K562 (cell line): Measurements from ENCODE around the gene LUC7L3. TPM values are rescaled to one million over a fixed set of nuclear protein-coding genes. Genes with fewer than 3 reads are reported as not detected.

ENCODE experiments used
- BHLHE40 ChIP-seq: IDR thresholded peaks from 2 replicates; pipeline ENCODE4 v1.6.1; 2011; ENCODE audit warnings: low read length, improper control_type of control experiment
- CREM ChIP-seq: IDR thresholded peaks from 2 replicates; pipeline ENCODE4 v1.6.1; 2014; ENCODE audit warnings: antibody characterized with exemption, low read depth
- DACH1 ChIP-seq: fragments of 450-650 bp; IDR thresholded peaks from 2 replicates; pipeline ENCODE4 v1.6.1; 2018; ENCODE audit not compliant: partially characterized antibody
- ERF ChIP-seq: fragments of 450-650 bp; formaldehyde crosslinking; IDR thresholded peaks from 2 replicates; pipeline ENCODE4 v1.4.0; 2020; ENCODE audit warnings: mild to moderate bottlenecking, mixed read lengths
- ETV1 ChIP-seq: fragments of 450-650 bp; conservative IDR thresholded peaks from 2 replicates; pipeline ENCODE4 v1.6.1; 2016; ENCODE audit warnings: missing genetic modification characterization, control low read depth, low read depth, missing compliant biosample characterization
- FOXP1 ChIP-seq: sonication (generic); formaldehyde crosslinking; IDR thresholded peaks from 2 replicates; pipeline ENCODE4 v1.8.0; 2022; ENCODE audit warnings: mild to moderate bottlenecking, missing genetic modification reagents
- NCOA1 ChIP-seq: fragments of 450-650 bp; IDR thresholded peaks from 2 replicates; pipeline ENCODE4 v1.6.1; 2016; ENCODE audit warnings: low read depth
- POLR2A ChIP-seq: fragments of 450-650 bp; conservative IDR thresholded peaks from 2 replicates; pipeline ENCODE4 v1.6.1; 2016
- PURB ChIP-seq: sonication (generic); formaldehyde crosslinking; IDR thresholded peaks from 2 replicates; pipeline ENCODE4 v1.9.0; 2021; ENCODE audit warnings: low read depth, mild to moderate bottlenecking, missing genetic modification reagents
- RBBP5 ChIP-seq: fragments of 200-600 bp; sonication (generic); IDR thresholded peaks from 2 replicates; pipeline ENCODE4 v1.6.1; 2012; ENCODE audit warnings: borderline replicate concordance, mild to moderate bottlenecking, low read length, control low read depth, inconsistent platforms; ENCODE audit not compliant: insufficient read depth, poor library complexity, severe bottlenecking
- TAF9B ChIP-seq: fragments of 450-650 bp; IDR thresholded peaks from 2 replicates; pipeline ENCODE4 v1.6.1; 2018; ENCODE audit warnings: mild to moderate bottlenecking; ENCODE audit not compliant: partially characterized antibody
- TCF7L2 ChIP-seq: fragments of 150-350 bp; IDR thresholded peaks from 2 replicates; pipeline ENCODE4 v1.6.1; 2016; ENCODE audit warnings: low read depth, mild to moderate bottlenecking, low read length, moderate library complexity
- TEAD1 ChIP-seq, 2 experiments: fragments of 450-650 bp in 1 of 2; sonication (generic) in 1 of 2; formaldehyde crosslinking; IDR thresholded peaks; 2 replicates each; pipeline versions ENCODE4 v1.4.0 to v1.8.0; 2020 to 2022; ENCODE audit warnings: mild to moderate bottlenecking in 2 of 2, missing genetic modification reagents in 1 of 2
- TRIM24 ChIP-seq, 2 experiments: fragments of 450-650 bp; IDR thresholded peaks; 2 replicates each; pipeline ENCODE4 v1.6.1; 2016
- U2AF1 ChIP-seq: fragments of 200-400 bp; formaldehyde crosslinking; optimal IDR thresholded peaks from 2 replicates; pipeline ENCODE3; 2017; ENCODE audit warnings: mild to moderate bottlenecking, low read depth, low read length, moderate library complexity
- ZFP91 ChIP-seq: sonication (generic); formaldehyde crosslinking; IDR thresholded peaks from 2 replicates; pipeline ENCODE4 v1.8.0; 2022; ENCODE audit warnings: mild to moderate bottlenecking, missing genetic modification reagents
- ZKSCAN1 ChIP-seq: fragments of 150-350 bp; IDR thresholded peaks from 2 replicates; pipeline ENCODE4 v1.6.1; 2016; ENCODE audit warnings: low read depth, low read length
- ZNF431 ChIP-seq: sonication (generic); formaldehyde crosslinking; IDR thresholded peaks from 2 replicates; pipeline ENCODE4 v1.8.0; 2022; ENCODE audit warnings: mild to moderate bottlenecking, missing genetic modification reagents
- polyA plus RNA-seq, 8 experiments: library from polyadenylated mRNA; depleted of rRNA in 4 of 8; stranded (reverse) in 5 of 8; unstranded in 3 of 8; fragments of >200 nt; fragmentation: Nextera tagmentation in 2 of 8; fragmentation: Illumina TruSeq in 1 of 8; extraction: Ambion mirVana in 2 of 8; extraction: Trizol in 1 of 8; gene quantifications; 2 replicates each; pipeline versions ENCODE4 v1.2.1 to v1.2.3, GENCODE V29; 2011 to 2014; ENCODE audit warnings: inconsistent platforms in 1 of 8, missing spikeins in 1 of 8
- total RNA-seq, 7 experiments: library from RNA; depleted of rRNA in 6 of 7; stranded (reverse); fragments of >200 nt in 6 of 7; fragmentation: Illumina TruSeq in 2 of 7; extraction: Trizol in 2 of 7; gene quantifications; 2 replicates each; pipeline versions ENCODE4 v1.2.1 to v1.2.3, GENCODE V29; 2011 to 2021; ENCODE audit warnings: low replicate concordance in 1 of 7
- TF ChIP-seq, protein P1 (sequence below), 2 experiments: fragments of 450-650 bp in 1 of 2; sonication (generic) in 1 of 2; formaldehyde crosslinking; conservative IDR thresholded peaks; 2 replicates each; pipeline versions ENCODE4 v1.4.0 to v1.8.1; 2020 to 2022; ENCODE audit warnings: mild to moderate bottlenecking in 1 of 2, missing genetic modification reagents in 1 of 2
- TF ChIP-seq, protein P2 (sequence below): fragments of 250-450 bp; sonication (Bioruptor Pico); IDR thresholded peaks from 2 replicates; pipeline ENCODE4 v1.8.0; 2021; ENCODE audit warnings: moderate library complexity, mild to moderate bottlenecking, inconsistent platforms
- TF ChIP-seq, protein P3 (sequence below): fragments of 450-650 bp; formaldehyde crosslinking; IDR thresholded peaks from 2 replicates; pipeline ENCODE4 v1.4.0; 2020; ENCODE audit warnings: mild to moderate bottlenecking, moderate library complexity
- TF ChIP-seq, protein P4 (sequence below): fragments of 250-450 bp; sonication (Bioruptor Pico); IDR thresholded peaks from 2 replicates; pipeline ENCODE4 v1.9.0; 2021; ENCODE audit warnings: mild to moderate bottlenecking, inconsistent platforms

Gene LUC7L3
- total and polyA plus RNA-seq, 9 of the 15 experiments (the other 6 are each of a cell fraction or from before 2014, with no cell fraction given): 80.8 to 284 (median 127) TPM

DNA sequence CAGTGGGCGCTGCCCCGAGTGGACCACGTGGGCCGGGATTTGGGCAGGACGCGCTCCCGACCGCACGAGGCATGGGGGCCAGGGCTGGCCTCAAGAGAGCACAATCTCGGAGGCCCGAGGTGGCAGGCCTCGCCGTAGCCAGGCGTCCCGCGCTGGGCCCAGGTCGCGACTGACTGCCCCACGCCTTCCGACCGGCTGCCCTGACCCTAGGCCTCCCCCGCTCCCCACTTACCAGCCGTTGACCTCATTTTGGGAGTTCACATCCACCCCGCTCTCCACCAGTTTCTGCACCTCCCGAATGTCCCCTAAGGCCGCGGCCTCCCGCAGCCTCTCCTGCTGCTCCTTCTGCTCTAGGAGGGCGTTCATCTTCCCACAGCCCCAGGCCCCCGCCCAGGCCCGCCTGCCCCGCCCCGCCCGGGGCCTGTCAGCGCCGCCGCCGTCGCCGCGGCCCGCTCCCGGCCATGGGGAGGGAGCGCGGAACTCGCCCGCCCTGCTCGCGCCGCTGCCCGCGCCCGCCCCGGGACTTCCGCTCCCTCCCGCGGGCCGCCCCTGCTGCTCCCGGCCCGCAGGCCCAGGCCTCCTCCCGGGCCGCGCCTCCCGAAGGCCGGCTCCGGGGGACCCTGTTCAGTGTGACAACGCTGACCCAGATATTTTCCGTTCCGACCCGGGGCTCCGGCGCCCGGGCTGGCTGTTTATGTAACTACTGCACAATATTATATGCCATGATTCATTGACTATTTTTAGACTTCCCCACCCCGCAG lies 11.9 kb upstream of the LUC7L3 start, which contains the start of gene ANKRD40 (continued):
- TF ChIP-seq, protein P1, sequence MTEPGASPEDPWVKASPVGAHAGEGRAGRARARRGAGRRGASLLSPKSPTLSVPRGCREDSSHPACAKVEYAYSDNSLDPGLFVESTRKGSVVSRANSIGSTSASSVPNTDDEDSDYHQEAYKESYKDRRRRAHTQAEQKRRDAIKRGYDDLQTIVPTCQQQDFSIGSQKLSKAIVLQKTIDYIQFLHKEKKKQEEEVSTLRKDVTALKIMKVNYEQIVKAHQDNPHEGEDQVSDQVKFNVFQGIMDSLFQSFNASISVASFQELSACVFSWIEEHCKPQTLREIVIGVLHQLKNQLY (CRISPR knock-in tag; conservative IDR thresholded peaks at IDR 0.05): peak in 1 of 2 experiments; percentile 56; a peak in 1 of 4 replicates
- TF ChIP-seq, protein P2, sequence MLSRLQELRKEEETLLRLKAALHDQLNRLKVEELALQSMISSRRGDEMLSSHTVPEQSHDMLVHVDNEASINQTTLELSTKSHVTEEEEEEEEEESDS (CRISPR knock-in tag): no peak
- TF ChIP-seq NCOA1: peak; percentile 93
- TF ChIP-seq, protein P3, sequence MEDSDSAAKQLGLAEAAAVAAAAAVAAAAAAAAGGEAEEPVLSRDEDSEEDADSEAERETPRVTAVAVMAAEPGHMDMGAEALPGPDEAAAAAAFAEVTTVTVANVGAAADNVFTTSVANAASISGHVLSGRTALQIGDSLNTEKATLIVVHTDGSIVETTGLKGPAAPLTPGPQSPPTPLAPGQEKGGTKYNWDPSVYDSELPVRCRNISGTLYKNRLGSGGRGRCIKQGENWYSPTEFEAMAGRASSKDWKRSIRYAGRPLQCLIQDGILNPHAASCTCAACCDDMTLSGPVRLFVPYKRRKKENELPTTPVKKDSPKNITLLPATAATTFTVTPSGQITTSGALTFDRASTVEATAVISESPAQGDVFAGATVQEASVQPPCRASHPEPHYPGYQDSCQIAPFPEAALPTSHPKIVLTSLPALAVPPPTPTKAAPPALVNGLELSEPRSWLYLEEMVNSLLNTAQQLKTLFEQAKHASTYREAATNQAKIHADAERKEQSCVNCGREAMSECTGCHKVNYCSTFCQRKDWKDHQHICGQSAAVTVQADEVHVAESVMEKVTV (CRISPR knock-in tag): peak; percentile 42; the same call in 1 of the 2 replicates
- peak; percentile 57; the same call in 1 of the 2 replicates for TF ChIP-seq ZKSCAN1
- TF ChIP-seq ZFP91 (CRISPR knock-in tag): no peak
- peak; percentile 24 to 43; a peak in 1 of 4 replicates for TF ChIP-seq TEAD1 (CRISPR knock-in tag; IDR thresholded peaks at IDR 0.05)
- TF ChIP-seq CREM: peak; percentile 62
- TF ChIP-seq ERF (CRISPR knock-in tag): 0 out of 2 replicates have a peak, but pooled peaks have one; percentile 14
- no peak; the same call in 1 of the 2 replicates for TF ChIP-seq FOXP1 (CRISPR knock-in tag)
- peak; percentile 90 for TF ChIP-seq RBBP5
- TF ChIP-seq ZNF431: peak; percentile 10; the same call in 1 of the 2 replicates
- TF ChIP-seq ETV1 (tag): no peak
- no peak for TF ChIP-seq U2AF1
- TF ChIP-seq BHLHE40: peak; percentile 11; the same call in 1 of the 2 replicates
- peak; percentile 69 for TF ChIP-seq POLR2A
- TF ChIP-seq, protein P4, sequence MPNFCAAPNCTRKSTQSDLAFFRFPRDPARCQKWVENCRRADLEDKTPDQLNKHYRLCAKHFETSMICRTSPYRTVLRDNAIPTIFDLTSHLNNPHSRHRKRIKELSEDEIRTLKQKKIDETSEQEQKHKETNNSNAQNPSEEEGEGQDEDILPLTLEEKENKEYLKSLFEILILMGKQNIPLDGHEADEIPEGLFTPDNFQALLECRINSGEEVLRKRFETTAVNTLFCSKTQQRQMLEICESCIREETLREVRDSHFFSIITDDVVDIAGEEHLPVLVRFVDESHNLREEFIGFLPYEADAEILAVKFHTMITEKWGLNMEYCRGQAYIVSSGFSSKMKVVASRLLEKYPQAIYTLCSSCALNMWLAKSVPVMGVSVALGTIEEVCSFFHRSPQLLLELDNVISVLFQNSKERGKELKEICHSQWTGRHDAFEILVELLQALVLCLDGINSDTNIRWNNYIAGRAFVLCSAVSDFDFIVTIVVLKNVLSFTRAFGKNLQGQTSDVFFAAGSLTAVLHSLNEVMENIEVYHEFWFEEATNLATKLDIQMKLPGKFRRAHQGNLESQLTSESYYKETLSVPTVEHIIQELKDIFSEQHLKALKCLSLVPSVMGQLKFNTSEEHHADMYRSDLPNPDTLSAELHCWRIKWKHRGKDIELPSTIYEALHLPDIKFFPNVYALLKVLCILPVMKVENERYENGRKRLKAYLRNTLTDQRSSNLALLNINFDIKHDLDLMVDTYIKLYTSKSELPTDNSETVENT (CRISPR knock-in tag): peak; percentile 53
- 0 out of 2 replicates have a peak, but pooled peaks have one; percentile 19 for TF ChIP-seq TCF7L2
- TF ChIP-seq DACH1: no peak
- TF ChIP-seq TRIM24 (IDR thresholded peaks at IDR 0.05): peak in 1 of 2 experiments; percentile 95; a peak in 2 of 4 replicates
- peak; percentile 72 for TF ChIP-seq TAF9B
- no peak for TF ChIP-seq PURB (CRISPR knock-in tag)
